GM19452 (cell line): Measurements from ENCODE around the gene FER.

Experiments used
- ATAC-seq: cut with Tn5 transposase; IDR thresholded peaks from one replicate; pipeline ENCODE4 v1.9.1; 2021; ENCODE audit not compliant: unreplicated experiment

FER gene

GRCh38 chr5:109225716-109226625, 478.3 kb downstream of the FER start:
- no peak for ATAC-seq

- no peak for ATAC-seq
Measured at GRCh38 chr5:109230369-109230768, 482.7 kb downstream of the FER start.

GRCh38 chr5:109231331-109231730, 483.6 kb downstream of the FER start:
- no peak for ATAC-seq

- ATAC-seq = no peak
Measured at GRCh38 chr5:109234381-109234780, 486.7 kb downstream of the FER start.

DNA sequence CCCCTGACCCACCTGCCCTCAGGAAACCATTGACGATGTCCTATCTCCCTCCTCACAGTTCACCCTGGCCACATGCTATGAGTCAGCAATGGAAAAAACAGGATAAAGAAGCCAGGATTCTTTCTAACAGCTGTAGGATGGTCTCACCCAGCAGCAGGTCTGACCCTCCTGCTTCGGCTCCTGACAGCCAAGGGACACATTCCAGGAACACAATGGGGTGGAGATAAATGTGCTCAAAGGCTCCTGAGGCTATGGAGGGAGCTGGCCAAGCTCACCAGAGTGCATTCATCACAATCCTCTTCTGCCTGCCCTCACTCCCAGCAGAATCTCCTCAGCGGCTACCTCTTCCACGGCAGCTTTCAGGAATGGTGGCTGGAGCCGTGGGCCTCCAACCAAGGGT, 491.8 kb downstream of the FER start:
- no peak for ATAC-seq

GRCh38 chr5:109242518-109242917, 494.8 kb downstream of the FER start:
- no peak for ATAC-seq

DNA sequence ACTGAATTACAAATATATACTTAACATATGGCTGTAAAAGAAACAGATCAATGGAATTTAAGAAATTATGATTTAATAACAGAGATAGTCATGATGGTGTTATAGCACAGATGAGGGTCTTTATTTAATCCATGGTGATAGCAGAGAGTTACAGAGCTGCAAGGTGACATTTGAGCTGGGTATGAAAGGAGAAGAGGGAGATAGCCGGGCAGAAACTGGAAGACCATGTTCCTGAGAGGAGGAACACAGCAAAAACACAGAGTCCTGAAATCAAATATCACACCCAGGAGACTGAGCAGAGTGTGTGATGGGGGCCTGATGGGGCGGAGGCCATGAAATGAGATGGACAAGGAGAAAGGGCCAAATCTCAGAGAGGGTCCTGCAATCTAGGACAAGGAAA, 498.7 kb downstream of the FER start:
- no peak for ATAC-seq
